Stimulated activated CD8-positive, alpha-beta memory T cell treated with anti-CD3 and anti-CD28 coated beads, Interleukin-15, amount 100 ng/mL, for 4 hours (primary cell): ENCODE results near the gene C16orf95.

Source experiments
- DNase-seq, 2 donors: peaks; one replicate each; pipeline ENCODE4 v3.0.0-alpha.2; 2020; ENCODE audit warnings: low read depth in 2 of 2

The C16orf95 gene

GRCh38 chr16:87316450-87316922 is 706 bp downstream of the C16orf95 start:
- DNase-seq, result no peak

GRCh38 chr16:87314990-87315420 is 2.2 kb downstream of the C16orf95 start:
- no peak for DNase-seq

- DNase-seq, result no peak
Measured at GRCh38 chr16:87312008-87312407, 5.2 kb downstream of the C16orf95 start.

GRCh38 chr16:87311387-87311786 is 5.8 kb downstream of the C16orf95 start:
- DNase-seq, result no peak

- DNase-seq, result no peak
Measured at GRCh38 chr16:87310610-87311009, 6.6 kb downstream of the C16orf95 start.

- no peak for DNase-seq
Measured at GRCh38 chr16:87309620-87310525, 7.3 kb downstream of the C16orf95 start.

- DNase-seq, result no peak
Measured at GRCh38 chr16:87308826-87309225, 8.4 kb downstream of the C16orf95 start.

GRCh38 chr16:87306516-87306915 is 10.7 kb downstream of the C16orf95 start:
- DNase-seq, result no peak

- DNase-seq, result no peak
Measured at GRCh38 chr16:87305505-87306391, 11.4 kb downstream of the C16orf95 start.

GRCh38 chr16:87304951-87305350 is 12.2 kb downstream of the C16orf95 start:
- DNase-seq, result no peak

GRCh38 chr16:87303962-87304521 is 13.2 kb downstream of the C16orf95 start:
- no peak for DNase-seq

GRCh38 chr16:87303431-87303930 is 13.7 kb downstream of the C16orf95 start:
- no peak for DNase-seq

GRCh38 chr16:87298857-87299465 is 18.2 kb downstream of the C16orf95 start:
- no peak for DNase-seq

GRCh38 chr16:87297918-87298631 is 19.1 kb downstream of the C16orf95 start:
- DNase-seq, result no peak

GRCh38 chr16:87297407-87297806 is 19.8 kb downstream of the C16orf95 start:
- DNase-seq, result no peak

- no peak for DNase-seq
Measured at GRCh38 chr16:87295661-87296531, 21.3 kb downstream of the C16orf95 start.

- no peak for DNase-seq
Measured at GRCh38 chr16:87295259-87295658, 21.9 kb downstream of the C16orf95 start.

GRCh38 chr16:87293990-87294389 is 23.2 kb downstream of the C16orf95 start:
- no peak for DNase-seq

- DNase-seq, result no peak
Measured at GRCh38 chr16:87291944-87292343, 25.2 kb downstream of the C16orf95 start.
